Stomach (tissue), 4 donors: ENCODE results near the gene GPR183.

Experiments used
- CTCF ChIP-seq, 7 experiments: fragments of 450-650 bp in 4 of 7; fragments of 200-600 bp in 3 of 7; sonication (generic) in 3 of 7; IDR thresholded peaks; one replicate each; pipeline ENCODE4 v1.5.1; 2016 to 2019; ENCODE audit warnings: antibody characterized with exemption in 7 of 7, control low read depth in 2 of 7, mild to moderate bottlenecking in 1 of 7
- POLR2A ChIP-seq, 4 donors: fragments of 450-650 bp; IDR thresholded peaks; one replicate each; pipeline ENCODE4 v1.6.1; 2016; ENCODE audit warnings: antibody characterized with exemption in 4 of 4, control low read depth in 2 of 4, mild to moderate bottlenecking in 1 of 4, moderate library complexity in 1 of 4
- POLR2AphosphoS5 ChIP-seq, 3 donors: sonication (generic); formaldehyde crosslinking; IDR thresholded peaks; one replicate each; pipeline ENCODE4 v1.6.1; 2016; ENCODE audit warnings: antibody characterized with exemption in 3 of 3

- TF ChIP-seq POLR2A (IDR thresholded peaks at IDR 0.05) (no peak), CTCF (IDR thresholded peaks at IDR 0.05) (no peak), POLR2AphosphoS5 (IDR thresholded peaks at IDR 0.05) (no peak)
Measured at GRCh38 chr13:99258946-99259345, 48.3 kb downstream of the GPR183 start.
